Stimulated activated CD4-positive, alpha-beta T cell treated with anti-CD3 and anti-CD28 coated beads, Interleukin-2, amount 100 ng/mL, for 48 hours (primary cell): ENCODE measurements around the gene DDX10.

Experiments
- DNase-seq, 2 donors: peaks; one replicate each; pipeline ENCODE4 v3.0.0-alpha.2; 2020

DDX10 gene

DNA sequence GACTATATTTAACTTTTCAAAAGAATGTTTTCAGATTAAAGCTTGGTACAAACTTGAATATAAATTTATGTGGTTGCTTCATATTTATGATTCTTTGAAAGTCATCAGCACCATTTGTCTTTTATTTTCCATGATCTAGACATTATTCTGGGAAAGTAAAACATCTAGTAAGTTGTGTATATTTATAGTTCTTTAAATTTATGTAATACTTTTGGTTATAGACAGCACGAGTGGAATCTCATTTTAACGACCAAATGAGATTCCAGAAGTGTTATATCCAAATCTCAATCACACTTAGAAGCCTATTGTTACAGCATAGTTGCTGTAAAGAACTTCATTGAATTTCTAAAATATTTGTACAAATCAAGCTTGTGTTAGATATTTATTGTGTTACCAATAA lies 212.3 kb downstream of the DDX10 start:
- no peak for DNase-seq

DNA sequence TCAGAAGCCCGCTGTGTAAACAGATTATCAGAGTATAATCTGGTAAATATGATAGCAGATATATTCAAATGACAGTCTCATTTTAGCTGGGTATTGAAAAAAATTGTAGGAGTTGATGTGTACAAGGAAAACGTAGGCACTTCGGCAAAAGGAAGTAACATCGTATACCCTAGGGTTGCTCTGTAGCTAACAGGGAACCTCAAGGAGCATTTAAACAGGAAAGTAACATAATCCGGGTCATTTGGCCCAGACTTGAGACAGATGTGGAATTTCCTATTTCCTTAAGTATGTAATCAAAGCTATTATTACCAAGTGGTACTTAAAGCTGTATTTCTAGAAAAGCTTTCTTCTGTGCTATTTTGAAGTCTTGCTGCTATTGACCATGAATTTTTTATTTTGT lies 215.6 kb downstream of the DDX10 start:
- DNase-seq, result no peak

DNA sequence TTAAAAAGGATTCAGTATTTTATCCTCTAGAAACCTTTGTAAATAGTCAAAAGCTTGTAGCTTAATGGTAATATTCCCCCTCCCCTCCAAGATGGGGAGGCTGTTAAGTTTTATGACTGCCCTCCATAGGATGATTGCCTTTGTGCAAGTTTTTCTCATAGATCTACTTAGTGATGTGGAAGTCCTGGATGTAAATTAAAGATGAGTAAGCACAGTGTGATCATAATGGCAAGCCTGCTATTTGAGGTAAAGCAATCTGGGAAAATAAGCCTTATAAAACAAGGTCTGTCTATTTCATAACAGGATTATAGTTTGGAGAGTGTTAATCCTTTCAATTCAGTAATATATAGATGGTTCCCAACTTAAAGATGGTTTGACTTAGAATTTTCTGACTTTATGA lies 216.3 kb downstream of the DDX10 start:
- DNase-seq, result no peak

DNA sequence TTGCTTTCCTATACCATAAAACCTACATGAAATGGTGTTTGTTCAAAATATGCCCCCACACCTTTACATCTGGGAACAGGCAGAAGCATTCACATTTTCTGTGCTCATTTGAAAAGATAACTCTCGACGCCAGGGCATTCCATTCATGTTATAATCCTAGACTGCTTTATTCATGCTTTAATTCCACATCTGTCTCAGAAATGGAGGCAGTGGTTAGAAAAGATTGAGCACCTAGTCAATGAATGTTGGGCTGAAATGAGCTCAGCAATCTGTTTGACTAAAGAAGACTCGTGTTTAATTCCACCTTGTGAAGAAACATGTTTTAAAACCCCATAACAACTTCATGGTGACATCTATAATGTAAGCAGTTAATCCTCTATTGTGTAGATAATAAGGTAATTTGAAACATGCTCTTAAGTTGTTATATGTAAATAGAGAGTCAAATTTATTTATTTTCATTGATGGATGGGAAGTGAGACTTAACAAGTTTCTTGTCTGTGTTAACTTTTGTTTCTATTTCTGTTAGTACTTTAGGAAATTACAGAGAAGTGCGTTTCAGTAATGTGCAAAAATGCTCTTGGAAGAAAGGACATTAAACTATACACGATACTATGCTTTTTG lies 217.5 kb downstream of the DDX10 start:
- no peak for DNase-seq

DNA sequence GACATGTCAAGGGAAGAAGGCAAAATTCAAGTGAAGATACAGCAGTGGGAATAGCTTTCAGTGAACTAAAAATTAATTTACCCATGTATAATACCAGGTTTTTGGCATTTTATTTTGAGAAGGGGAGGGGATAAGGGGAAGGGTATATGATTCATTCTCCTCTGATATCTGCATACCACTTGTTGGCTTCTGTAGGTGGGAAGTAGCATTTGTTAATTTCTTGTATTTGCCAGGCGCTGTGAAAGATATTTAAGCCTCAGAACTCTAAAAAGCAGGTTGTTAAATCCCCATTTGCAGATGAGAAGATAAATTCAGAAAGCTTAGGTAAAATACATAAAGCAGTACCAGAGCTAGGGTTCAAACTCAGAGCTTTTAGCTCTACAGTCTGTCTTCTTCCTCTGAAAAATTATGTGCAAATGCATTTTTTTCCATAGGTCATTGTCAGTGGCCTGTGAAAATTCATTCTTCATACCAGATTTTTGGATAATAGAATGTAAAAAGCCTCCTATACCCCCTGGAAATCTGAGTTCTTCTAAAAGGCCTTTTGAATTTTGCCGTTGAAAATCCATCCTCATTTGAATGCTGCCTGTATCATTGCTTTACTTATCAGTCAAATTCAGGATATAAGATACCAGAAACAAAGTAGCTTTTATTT lies 221.3 kb downstream of the DDX10 start:
- no peak for DNase-seq

DNA sequence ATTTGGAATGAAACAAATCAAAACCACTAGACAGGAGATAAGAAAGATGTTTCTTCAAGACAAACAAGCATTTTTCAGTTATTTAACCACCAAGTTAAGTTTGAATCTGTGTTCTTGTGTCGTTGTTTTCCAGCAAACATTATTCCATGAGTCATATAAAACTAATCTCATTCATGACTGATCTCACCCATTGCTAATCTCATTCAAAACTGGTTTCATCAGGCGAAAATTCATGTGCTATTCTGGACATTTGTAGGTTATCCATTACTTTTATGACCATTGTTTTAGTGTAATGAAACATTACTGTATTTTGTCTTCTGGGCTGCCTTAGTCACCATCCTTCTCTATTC lies 221.8 kb downstream of the DDX10 start:
- DNase-seq, result no peak

DNA sequence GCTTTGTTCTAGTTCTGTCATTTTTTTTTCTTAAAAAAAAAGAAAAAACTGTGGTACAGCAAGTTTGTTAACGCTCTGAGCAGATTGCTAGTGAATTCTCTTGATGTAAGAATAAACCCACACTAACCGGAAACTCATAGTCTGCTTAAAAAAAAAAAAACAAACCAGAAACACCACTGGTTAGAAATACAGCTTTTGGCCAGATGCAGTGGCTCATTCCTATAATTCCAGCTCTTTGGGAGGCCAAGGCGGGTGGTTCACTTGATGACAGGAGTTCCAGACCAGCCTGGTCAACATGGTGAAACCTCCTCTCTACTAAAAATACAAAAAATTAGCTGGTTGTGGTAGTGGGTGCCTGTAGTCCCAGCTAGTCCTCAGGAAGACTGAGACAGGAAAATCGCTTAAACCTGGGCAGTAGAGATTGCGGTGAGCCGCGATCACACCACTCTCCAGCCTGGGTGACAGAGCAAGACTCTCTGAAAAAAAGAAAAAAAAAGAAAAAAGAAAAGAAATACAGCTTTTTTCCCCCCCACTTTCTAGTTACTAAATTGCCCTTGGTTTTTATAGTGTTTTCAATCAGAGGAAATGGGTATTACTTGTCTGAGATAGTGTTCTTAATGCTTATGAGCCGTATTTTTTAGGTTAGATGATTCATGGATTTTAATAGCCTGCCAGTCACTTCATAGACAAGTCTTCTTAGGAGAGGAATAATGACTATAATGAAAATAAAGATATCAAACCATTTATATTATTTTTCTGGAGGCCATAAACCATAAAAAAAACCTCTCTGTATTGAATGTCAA lies 222.8 kb downstream of the DDX10 start:
- no peak for DNase-seq

DNA sequence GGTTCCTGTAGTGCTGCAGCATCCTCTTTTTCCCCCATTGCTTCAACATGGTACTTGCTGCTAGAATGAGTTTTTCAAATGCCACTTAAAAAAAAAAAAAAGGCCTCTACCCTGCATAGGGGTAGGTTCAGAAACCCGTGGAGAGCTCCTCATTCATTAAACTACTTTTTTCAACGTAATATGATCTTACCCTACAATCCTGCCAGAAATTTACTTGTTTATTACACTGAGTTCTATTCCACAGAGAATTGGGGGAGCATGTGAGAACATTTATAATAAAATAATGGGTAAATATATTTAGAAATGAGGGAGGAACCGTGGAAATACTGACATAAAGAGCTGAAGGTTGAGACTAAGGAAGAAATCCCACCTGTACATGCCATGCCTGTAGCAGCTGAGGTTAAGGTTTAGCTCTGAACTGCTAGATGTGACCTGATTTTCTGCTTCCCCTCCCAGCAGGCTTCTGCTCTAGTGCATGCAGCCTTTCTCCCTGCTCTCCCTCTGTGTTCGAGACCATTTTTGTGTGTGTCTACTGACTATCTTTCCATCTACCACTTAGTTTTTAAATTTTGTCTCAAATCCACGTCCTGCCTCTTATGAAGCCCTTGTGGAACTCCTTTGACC lies 225.7 kb downstream of the DDX10 start:
- DNase-seq, result no peak

DNA sequence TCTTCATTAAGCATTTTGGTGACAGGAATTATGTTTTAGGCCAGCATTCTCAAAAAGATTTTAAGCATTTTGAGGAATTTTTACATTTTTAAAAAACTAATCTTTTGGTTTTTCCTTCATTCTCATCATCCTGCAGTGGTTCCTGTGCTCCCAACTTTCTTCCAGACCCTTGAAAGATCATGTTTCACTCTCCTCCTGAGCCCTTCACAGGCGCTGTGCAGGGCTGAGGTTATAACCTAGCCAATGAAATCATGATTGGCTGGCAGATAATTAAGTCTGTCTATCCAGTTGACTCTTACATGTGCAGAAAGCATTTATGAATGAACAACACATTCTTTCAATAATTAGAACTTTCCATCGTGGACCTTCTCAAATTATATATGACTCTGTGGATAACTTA lies 226.3 kb downstream of the DDX10 start:
- no peak for DNase-seq

DNA sequence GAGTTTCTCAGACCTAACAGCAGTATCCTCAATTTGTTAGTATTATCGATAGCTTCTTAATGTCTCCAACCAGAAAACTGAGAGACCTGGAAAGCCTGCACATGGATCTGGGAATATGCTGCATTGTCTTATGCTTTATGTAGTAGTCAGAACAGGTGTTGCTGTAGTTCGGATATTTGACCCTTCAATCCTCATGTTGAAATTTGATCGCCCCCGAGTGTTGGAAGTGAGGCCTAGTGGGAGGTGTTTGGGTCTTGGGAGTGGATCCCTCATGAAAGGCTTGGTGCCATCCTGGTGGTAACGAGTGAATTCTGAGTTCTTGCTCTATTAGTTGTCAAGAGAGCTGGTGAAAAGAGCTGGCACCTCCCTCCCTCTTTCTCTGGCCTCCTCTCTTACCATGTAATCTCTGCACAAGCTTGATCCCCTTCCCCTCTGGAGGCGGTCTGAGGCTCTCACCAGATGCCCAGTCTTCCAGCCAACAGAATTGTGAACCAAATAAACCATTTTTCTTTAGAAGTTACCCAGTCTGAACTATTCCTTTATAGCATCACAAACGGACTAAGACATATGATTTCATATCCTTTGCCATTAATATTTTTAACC lies 227.1 kb downstream of the DDX10 start:
- DNase-seq, result no peak

DNA sequence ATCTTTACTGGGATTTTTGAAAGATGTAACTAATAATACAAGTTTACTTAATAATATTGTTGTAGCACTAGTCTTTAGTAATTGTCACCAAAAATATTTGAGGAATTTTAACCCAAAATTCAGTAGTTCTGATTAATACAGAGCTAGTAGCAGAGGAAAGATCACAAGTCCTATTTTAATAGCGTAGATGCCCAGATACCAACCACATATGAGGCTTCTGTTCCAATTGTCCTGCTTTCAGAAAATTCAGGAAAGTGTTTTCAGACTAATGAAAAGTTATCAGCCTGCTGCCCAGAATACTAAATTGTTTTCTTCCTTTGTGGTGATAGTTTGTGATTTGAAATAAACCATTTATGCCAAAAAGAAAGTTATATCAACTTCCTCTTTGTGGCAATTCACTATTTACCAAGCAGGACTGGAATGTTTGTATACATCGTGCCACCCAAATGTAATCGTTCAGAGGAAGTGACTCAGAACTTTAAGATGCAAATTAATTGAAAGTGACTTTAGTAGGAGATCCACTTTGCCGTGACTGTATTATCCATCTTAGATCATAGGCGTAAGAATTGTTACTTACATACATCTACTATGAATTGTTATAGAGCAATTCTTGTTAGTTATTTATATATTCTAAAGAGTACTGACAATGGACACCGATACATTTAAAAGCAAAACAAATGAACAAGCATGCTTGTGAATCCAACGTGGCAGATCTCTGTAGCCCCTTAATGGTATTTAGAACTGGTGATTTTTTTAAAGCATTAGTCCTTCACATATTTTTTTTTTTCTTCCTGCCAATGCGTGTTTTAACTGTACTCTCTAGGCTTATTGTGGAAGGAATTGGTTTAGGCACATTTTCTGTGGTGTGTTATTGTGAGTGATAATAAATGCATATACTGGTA lies 231.0 kb downstream of the DDX10 start:
- DNase-seq, result no peak

DNA sequence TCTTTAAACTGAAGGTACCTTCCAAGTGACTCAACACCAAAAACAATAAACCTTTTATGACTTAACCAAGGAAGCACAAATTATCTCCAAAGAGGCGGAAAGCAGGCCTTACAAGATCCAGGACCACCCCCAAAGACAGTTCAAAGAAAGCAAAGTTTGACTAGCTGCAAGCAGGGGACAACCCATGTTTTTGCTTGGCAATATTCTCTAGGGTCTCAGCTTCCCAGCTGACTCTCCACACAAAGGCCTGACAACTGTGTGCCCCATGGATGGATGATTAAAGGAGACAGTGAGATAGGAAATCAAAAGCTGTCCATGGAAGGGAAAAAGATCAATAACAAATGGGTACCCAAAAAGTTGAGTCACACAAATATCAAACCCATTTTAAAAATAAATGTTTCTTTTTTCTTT lies 232.2 kb downstream of the DDX10 start:
- no peak for DNase-seq

DNA sequence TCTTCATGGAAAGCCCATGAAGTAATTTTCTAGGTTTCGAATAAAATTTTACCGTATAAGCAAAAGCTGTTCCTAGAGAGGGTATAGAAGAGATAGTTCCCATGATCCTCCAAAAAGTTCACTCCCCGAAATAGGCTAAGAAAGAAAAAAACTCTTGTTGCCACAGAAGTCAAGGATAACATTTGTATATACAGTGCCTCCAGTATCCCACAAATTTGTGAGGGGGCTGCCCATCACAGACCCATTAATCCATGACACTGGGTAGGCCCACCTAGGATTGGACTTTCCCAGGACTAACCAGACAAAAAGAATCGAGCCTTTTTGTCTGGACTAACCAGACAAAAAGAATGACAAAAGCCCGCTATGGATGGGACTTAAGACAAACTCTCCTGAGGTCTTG lies 233.0 kb downstream of the DDX10 start:
- DNase-seq, result no peak

DNA sequence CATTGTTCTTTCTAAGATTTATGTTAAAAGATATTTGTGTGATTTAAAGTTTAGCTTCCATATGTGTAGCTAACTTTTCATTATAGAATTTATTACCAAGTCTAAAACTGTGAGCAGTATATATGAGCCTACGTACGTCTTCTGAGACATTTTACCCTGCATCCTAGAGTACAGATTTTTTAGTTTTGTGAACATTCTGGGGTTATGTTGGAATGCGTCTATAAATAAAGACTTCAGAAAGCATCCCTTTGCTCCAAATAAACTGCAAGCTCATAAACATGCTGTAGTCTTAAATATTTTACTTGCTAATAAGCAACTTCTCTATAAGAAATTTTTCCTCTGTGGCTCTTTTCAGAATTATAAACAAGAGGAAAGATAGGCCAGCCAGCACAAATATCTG lies 236.5 kb downstream of the DDX10 start:
- DNase-seq, result no peak

DNA sequence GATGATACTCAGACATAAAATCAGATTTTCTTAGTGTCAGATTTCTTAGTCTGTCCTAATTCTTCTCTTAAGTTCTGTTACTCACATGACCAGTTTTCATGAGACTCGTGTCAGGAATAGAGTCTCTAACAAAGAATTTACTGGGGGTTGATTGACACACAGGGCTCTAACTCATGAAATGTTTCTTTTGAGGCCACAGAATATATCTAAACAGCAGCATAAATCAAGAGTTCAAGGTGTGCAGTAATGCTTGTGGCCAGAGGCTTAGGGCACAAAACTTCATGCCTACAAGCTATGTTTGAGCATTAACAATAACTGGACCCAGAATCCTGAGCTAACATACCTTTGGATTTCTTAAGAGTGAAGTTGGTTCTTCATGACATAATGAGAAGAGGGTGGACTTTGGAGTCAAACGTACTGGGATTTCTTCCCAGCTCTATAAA lies 237.2 kb downstream of the DDX10 start:
- no peak for DNase-seq

DNA sequence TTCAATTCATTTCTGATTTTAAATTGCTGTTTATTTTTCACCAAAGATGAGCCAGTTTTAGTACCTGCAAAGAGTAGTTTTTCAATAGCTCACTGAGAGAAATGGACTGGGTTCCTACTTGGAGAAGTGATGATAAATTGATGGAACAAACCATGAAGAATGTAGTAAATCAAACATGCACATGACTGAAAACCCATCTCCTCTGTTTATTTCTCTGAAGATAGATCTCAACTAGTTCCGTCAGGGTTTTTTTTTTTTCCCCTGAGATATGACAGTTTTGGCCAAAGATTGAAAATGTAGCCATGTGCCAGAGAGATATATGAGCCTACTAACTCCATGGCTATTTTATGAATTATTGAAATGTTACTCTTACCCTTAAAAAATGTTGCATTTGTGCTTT lies 239.6 kb downstream of the DDX10 start:
- DNase-seq, result no peak

DNA sequence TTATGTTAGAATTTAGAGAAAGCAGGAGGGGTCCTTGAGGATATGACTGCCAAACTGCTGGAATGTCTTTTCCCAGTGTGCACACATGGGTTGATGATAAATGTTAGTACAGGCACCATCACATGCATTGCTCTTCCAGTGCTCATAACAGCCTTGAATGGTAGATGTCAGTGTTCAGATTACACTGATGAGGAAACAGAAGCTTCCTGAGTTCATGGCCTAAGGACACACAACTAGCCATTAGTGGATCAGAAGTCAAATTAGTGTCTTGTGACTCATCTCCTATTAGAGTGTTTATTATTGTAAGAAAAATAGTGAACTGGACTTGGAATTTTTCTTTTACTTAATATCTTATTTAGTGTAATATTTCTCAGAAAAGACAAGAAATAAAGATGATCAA lies 241.5 kb downstream of the DDX10 start:
- no peak for DNase-seq

DNA sequence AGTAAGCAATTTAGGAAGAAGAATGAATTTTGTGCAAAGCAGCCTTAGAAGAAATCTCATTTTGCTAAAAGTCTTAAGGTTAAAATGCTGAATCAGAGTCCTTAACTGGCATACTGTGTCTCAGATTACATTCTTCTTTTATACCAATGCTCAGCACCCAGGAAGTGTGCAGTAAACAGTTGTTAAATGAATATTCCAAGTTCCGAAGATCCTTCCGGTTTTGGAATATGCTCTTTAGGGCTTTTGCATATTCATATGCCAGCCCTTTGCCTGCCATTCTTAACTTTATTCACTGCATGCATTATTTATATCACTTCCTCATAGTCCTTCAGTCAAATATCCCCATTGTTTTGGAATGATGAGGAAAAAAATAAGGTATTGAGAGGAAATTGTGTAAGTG lies 242.0 kb downstream of the DDX10 start:
- DNase-seq, result no peak

DNA sequence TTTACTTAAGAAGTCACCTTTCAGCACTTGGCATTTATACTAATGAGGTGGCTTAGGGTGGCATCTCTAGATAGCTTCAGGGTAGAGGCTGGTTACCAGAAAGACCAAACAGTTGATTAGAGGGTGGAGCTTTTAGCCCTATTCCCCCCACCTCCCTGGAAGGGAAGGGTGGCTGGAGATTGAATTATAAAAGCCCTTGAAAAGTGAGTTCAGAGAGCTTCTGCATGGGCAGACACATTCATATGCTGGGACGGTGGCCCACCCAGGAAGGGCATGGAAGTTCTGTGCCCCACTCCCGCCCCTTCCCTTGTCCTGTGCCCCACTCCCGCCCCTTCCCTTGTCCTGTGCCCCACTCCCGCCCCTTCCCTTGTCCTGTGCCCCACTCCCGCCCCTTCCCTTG lies 244.2 kb downstream of the DDX10 start:
- no peak for DNase-seq

DNA sequence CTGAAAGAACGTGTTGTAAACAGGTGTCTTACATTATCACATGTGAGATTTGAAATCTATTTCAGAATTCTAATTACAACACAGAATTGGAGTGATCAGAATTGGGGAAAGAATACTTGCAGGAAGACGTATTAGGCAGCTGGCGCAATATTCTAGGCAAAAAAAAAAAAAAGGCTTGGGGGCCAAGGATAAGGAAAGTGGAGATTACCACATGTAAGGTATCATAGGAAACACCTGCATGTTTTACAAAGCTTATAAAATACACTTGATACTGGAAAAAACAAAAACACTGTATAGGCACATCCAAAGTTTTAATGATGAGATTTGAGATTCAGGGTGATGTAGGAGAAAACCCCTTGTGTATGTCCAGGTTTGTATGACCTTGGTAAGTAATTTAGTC lies 245.1 kb downstream of the DDX10 start:
- DNase-seq, result no peak

DNA sequence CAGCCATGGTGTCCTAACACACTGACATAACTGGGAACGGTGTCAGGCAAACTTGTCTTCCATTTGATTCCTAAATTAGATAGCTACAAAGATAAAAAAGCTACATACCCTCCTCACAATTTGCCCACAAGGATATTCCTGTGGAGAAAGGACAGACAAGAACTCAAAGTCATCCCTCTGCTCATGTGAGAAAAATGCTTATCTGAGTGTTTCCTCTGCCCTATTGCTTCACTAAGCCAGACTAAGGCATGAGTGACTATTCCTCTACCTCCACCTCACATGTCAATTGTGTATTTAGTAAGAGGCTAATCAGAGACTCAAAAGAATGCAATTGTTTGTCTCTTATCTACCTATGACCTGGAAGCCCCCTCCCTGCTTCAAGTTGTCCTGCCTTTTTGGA lies 247.7 kb downstream of the DDX10 start:
- no peak for DNase-seq

DNA sequence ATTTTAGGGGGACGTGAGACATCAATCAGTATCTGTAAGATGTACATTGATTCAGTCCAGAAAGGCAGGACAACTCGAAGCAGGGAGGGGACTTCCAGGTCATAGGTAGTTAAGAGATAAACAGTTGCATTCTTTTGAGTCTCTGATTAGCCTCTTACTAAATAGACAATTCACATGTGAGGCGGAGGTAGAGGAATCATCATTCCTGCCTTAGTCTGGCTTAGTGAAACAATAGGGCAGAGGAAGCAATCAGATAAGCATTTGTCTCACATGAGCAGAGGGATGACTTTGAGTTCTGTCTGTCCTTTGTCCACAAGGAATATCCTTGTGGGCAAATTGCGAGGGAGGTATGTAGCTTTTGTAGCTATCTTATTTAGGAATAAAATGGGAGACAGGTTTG lies 248.3 kb downstream of the DDX10 start:
- no peak for DNase-seq
